ENCODE data around the gene CEP85L. TPM values are rescaled to one million over a fixed set of nuclear protein-coding genes. Genes with fewer than 3 reads are reported as not detected.
A peak's percentile ranks its signal among the peaks of the same experiment; 100 is the strongest.

CEP85L gene
- total and polyA plus RNA-seq, 2 experiments from 2014 or later, result 12.4 to 13.0 TPM

GRCh38 chr6:118679327-118679901, 28.0 kb upstream of the CEP85L start:
- 79 to 84% methylated on average over 1 of the region's 1 CpG for WGBS, 2 experiments (ENCODE audit: low coverage in 1 of 2, low lambda C conversion rate in 2 of 2, missing lambda C conversion rate in 2 of 2)
- Histone ChIP-seq H3F3A (ENCODE audit: insufficient read depth) (peaks cover 13% of the 10 kb centered on the region), H3K9me3 (ENCODE audit: low read depth) (no peaks in the 10 kb centered on the region), H3K4me2 (ENCODE audit: unreplicated experiment) (peak overlapping the region; percentile 48), H4K20me1 (ENCODE audit: insufficient read depth) (no peaks in the 10 kb centered on the region), H3K9ac (no peak overlapping the region), H3K4me3 (no peak overlapping the region), H3K27ac (peak overlapping the region; percentile 49), H3K9me2 (ENCODE audit: insufficient read depth) (no peaks in the 10 kb centered on the region), H3K4me1 (ENCODE audit: insufficient read depth) (peaks cover 16% of the 10 kb centered on the region), H3K79me2 (ENCODE audit: insufficient read depth) (no peaks in the 10 kb centered on the region), H3K36me3 (ENCODE audit: low read depth) (no peaks in the 10 kb centered on the region), H3K27me3 (replicated peaks; ENCODE audit: insufficient read depth) (no peaks in the 10 kb centered on the region), H2AFZ (no peak overlapping the region)
- peak; percentile 70 for DNase-seq
- no peak for TF ChIP-seq EZH2phosphoT487 (IDR thresholded peaks at IDR 0.05; ENCODE audit: insufficient read depth, low read depth)
- no peak for TF ChIP-seq EZH2 (IDR thresholded peaks at IDR 0.05; ENCODE audit: insufficient read depth, poor library complexity, severe bottlenecking)
- in situ Hi-C loops (cut with MboI), result no loop called here

- peak overlapping the region; percentile 49 for H3K27ac ChIP-seq
- no peak overlapping the region for H3K4me3 ChIP-seq
- H3K4me2 ChIP-seq (ENCODE audit: unreplicated experiment), result peak overlapping the region; percentile 48
- H2AFZ ChIP-seq, result no peak overlapping the region
- peaks cover 13% of the 10 kb centered on the region for H3F3A ChIP-seq (ENCODE audit: insufficient read depth)
- no peaks in the 10 kb centered on the region for H3K36me3 ChIP-seq (ENCODE audit: low read depth)
- 88 to 100% methylated on average over 1 of the region's 1 CpG for WGBS, 2 experiments (ENCODE audit: low coverage in 1 of 2, low lambda C conversion rate in 2 of 2, missing lambda C conversion rate in 2 of 2)
- TF ChIP-seq EZH2phosphoT487 (IDR thresholded peaks at IDR 0.05; ENCODE audit: insufficient read depth, low read depth) (no peak), EZH2 (IDR thresholded peaks at IDR 0.05; ENCODE audit: insufficient read depth, poor library complexity, severe bottlenecking) (no peak)
- no peaks in the 10 kb centered on the region for H4K20me1 ChIP-seq (ENCODE audit: insufficient read depth)
- H3K9me3 ChIP-seq (ENCODE audit: low read depth), result no peaks in the 10 kb centered on the region
- peak; percentile 39 for DNase-seq
- H3K79me2 ChIP-seq (ENCODE audit: insufficient read depth), result no peaks in the 10 kb centered on the region
- peaks cover 16% of the 10 kb centered on the region for H3K4me1 ChIP-seq (ENCODE audit: insufficient read depth)
- H3K27me3 ChIP-seq (replicated peaks; ENCODE audit: insufficient read depth), result no peaks in the 10 kb centered on the region
- no peaks in the 10 kb centered on the region for H3K9me2 ChIP-seq (ENCODE audit: insufficient read depth)
- in situ Hi-C loops (cut with MboI), result no loop called here
- H3K9ac ChIP-seq, result no peak overlapping the region
Measured at GRCh38 chr6:118678866-118679265, 27.5 kb upstream of the CEP85L start.

- no peak overlapping the region for H3K4me3 ChIP-seq
- H4K20me1 ChIP-seq (ENCODE audit: insufficient read depth), result no peaks in the 10 kb centered on the region
- peaks cover 16% of the 10 kb centered on the region for H3K4me1 ChIP-seq (ENCODE audit: insufficient read depth)
- peaks cover 13% of the 10 kb centered on the region for H3F3A ChIP-seq (ENCODE audit: insufficient read depth)
- no peak overlapping the region for H3K4me2 ChIP-seq (ENCODE audit: unreplicated experiment)
- no peaks in the 10 kb centered on the region for H3K9me3 ChIP-seq (ENCODE audit: low read depth)
- no peak overlapping the region for H3K27ac ChIP-seq
- no peaks in the 10 kb centered on the region for H3K9me2 ChIP-seq (ENCODE audit: insufficient read depth)
- in situ Hi-C loops (cut with MboI), result no loop called here
- no peak overlapping the region for H3K9ac ChIP-seq
- WGBS, 2 experiments (ENCODE audit: low coverage in 1 of 2, low lambda C conversion rate in 2 of 2, missing lambda C conversion rate in 2 of 2), result 49 to 52% methylated on average over 4 of the region's 4 CpGs
- H3K27me3 ChIP-seq (replicated peaks; ENCODE audit: insufficient read depth), result no peaks in the 10 kb centered on the region
- no peak for TF ChIP-seq EZH2phosphoT487 (IDR thresholded peaks at IDR 0.05; ENCODE audit: insufficient read depth, low read depth)
- no peak for TF ChIP-seq EZH2 (IDR thresholded peaks at IDR 0.05; ENCODE audit: insufficient read depth, poor library complexity, severe bottlenecking)
- H2AFZ ChIP-seq, result no peak overlapping the region
- DNase-seq, result no peak
- H3K79me2 ChIP-seq (ENCODE audit: insufficient read depth), result no peaks in the 10 kb centered on the region
- H3K36me3 ChIP-seq (ENCODE audit: low read depth), result no peaks in the 10 kb centered on the region
Measured at GRCh38 chr6:118677193-118677592, 25.8 kb upstream of the CEP85L start.

DNA sequence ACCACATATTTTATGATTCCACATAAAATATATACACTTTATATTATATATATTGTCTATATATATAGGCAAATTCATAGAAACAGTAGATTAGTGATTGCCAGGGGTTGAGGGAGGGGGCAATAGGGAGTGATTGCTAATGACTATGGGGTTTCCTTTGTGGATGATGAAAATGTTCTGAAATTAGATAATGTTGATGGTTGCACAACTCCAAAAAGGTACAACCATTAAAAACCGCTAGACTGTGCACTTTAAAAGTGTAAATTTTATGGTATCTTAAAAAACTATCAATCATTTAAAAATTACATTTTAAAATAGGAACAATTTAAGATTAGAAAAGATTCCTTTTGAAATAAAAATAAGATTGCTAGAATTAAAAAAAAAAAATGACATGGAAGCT, 23.8 kb upstream of the CEP85L start:
- Histone ChIP-seq H3K9ac (no peak overlapping the region), H3K4me3 (no peak overlapping the region), H2AFZ (no peak overlapping the region), H4K20me1 (ENCODE audit: insufficient read depth) (no peaks in the 10 kb centered on the region), H3K36me3 (ENCODE audit: low read depth) (no peaks in the 10 kb centered on the region), H3K9me2 (ENCODE audit: insufficient read depth) (no peaks in the 10 kb centered on the region), H3K9me3 (ENCODE audit: low read depth) (no peaks in the 10 kb centered on the region), H3F3A (ENCODE audit: insufficient read depth) (peaks cover 13% of the 10 kb centered on the region), H3K79me2 (ENCODE audit: insufficient read depth) (no peaks in the 10 kb centered on the region), H3K27me3 (replicated peaks; ENCODE audit: insufficient read depth) (no peaks in the 10 kb centered on the region), H3K27ac (no peak overlapping the region), H3K4me1 (ENCODE audit: insufficient read depth) (peaks cover 16% of the 10 kb centered on the region), H3K4me2 (ENCODE audit: unreplicated experiment) (no peak overlapping the region)
- DNase-seq, result no peak
- TF ChIP-seq EZH2 (IDR thresholded peaks at IDR 0.05; ENCODE audit: insufficient read depth, poor library complexity, severe bottlenecking), result no peak
- TF ChIP-seq EZH2phosphoT487 (IDR thresholded peaks at IDR 0.05; ENCODE audit: insufficient read depth, low read depth), result no peak
- 81 to 84% methylated on average over 1 of the region's 1 CpG for WGBS, 2 experiments (ENCODE audit: low coverage in 1 of 2, low lambda C conversion rate in 2 of 2, missing lambda C conversion rate in 2 of 2)
- in situ Hi-C loops (cut with MboI), result no loop called here
